HEK293 (cell line): Measurements from ENCODE around the gene NUP107.

Experiments
- KLF7 ChIP-seq: fragments of 450-650 bp; formaldehyde crosslinking; IDR thresholded peaks from 2 replicates; pipeline ENCODE4 v1.5.1; 2016; ENCODE audit warnings: missing biosample characterization, missing genetic modification characterization, borderline replicate concordance
- OSR2 ChIP-seq: fragments of 450-650 bp; formaldehyde crosslinking; IDR thresholded peaks from 2 replicates; pipeline ENCODE4 v1.5.1; 2016; ENCODE audit warnings: missing biosample characterization, missing genetic modification characterization
- REPIN1 ChIP-seq: fragments of 450-650 bp; formaldehyde crosslinking; IDR thresholded peaks from 2 replicates; pipeline ENCODE4 v1.5.1; 2017; ENCODE audit warnings: missing biosample characterization, missing genetic modification characterization, low read depth
- ZBTB20 ChIP-seq: fragments of 450-650 bp; formaldehyde crosslinking; IDR thresholded peaks from 2 replicates; pipeline ENCODE4 v1.5.1; 2016; ENCODE audit warnings: missing biosample characterization, missing genetic modification characterization
- ZFP69B ChIP-seq: fragments of 450-650 bp; formaldehyde crosslinking; IDR thresholded peaks from 2 replicates; pipeline ENCODE4 v1.5.1; 2016; ENCODE audit warnings: missing biosample characterization, missing genetic modification characterization
- ZNF112 ChIP-seq: fragments of 450-650 bp; formaldehyde crosslinking; IDR thresholded peaks from 2 replicates; pipeline ENCODE4 v1.5.0; 2017; ENCODE audit warnings: missing biosample characterization, missing genetic modification characterization
- ZNF133 ChIP-seq: fragments of 450-650 bp; formaldehyde crosslinking; IDR thresholded peaks from 2 replicates; pipeline ENCODE4 v1.5.1; 2016; ENCODE audit warnings: missing biosample characterization, missing genetic modification characterization
- ZNF155 ChIP-seq: fragments of 450-650 bp; formaldehyde crosslinking; IDR thresholded peaks from 2 replicates; pipeline ENCODE4 v1.5.1; 2016; ENCODE audit warnings: missing biosample characterization, missing genetic modification characterization
- ZNF16 ChIP-seq: fragments of 450-650 bp; formaldehyde crosslinking; IDR thresholded peaks from 2 replicates; pipeline ENCODE4 v1.5.1; 2016; ENCODE audit warnings: low read depth, missing biosample characterization, missing genetic modification characterization
- ZNF184 ChIP-seq: fragments of 450-650 bp; IDR thresholded peaks from 2 replicates; pipeline ENCODE4 v1.5.1; 2018; ENCODE audit warnings: missing biosample characterization, mild to moderate bottlenecking, missing genetic modification characterization
- ZNF221 ChIP-seq: fragments of 450-650 bp; formaldehyde crosslinking; IDR thresholded peaks from 2 replicates; pipeline ENCODE4 v1.5.1; 2017; ENCODE audit warnings: missing biosample characterization, missing genetic modification characterization, borderline replicate concordance
- ZNF266 ChIP-seq: fragments of 450-650 bp; formaldehyde crosslinking; IDR thresholded peaks from 2 replicates; pipeline ENCODE4 v1.5.1; 2016; ENCODE audit warnings: missing biosample characterization, missing genetic modification characterization, low read depth
- ZNF274 ChIP-seq, 2 experiments: fragments of 200-500 bp in 1 of 2; fragments of 450-650 bp in 1 of 2; sonication (Bioruptor generic) in 1 of 2; formaldehyde crosslinking in 1 of 2; IDR thresholded peaks; 2 replicates each; pipeline versions ENCODE4 v1.5.1 to v1.6.1; 2014 to 2016; ENCODE audit warnings: borderline replicate concordance in 1 of 2, inconsistent platforms in 1 of 2, low read length in 1 of 2, missing biosample characterization in 1 of 2, missing genetic modification characterization in 1 of 2
- ZNF311 ChIP-seq: fragments of 450-650 bp; formaldehyde crosslinking; IDR thresholded peaks from 2 replicates; pipeline ENCODE4 v1.5.1; 2017; ENCODE audit warnings: missing biosample characterization, missing genetic modification characterization, borderline replicate concordance
- ZNF324 ChIP-seq: fragments of 450-650 bp; formaldehyde crosslinking; IDR thresholded peaks from 2 replicates; pipeline ENCODE4 v1.5.1; 2016; ENCODE audit warnings: missing biosample characterization, missing genetic modification characterization
- ZNF354C ChIP-seq: fragments of 450-650 bp; formaldehyde crosslinking; IDR thresholded peaks from 2 replicates; pipeline ENCODE4 v1.5.1; 2016; ENCODE audit warnings: missing biosample characterization, missing genetic modification characterization, low read depth, borderline replicate concordance
- ZNF391 ChIP-seq: fragments of 450-650 bp; formaldehyde crosslinking; IDR thresholded peaks from 2 replicates; pipeline ENCODE4 v1.5.1; 2016; ENCODE audit warnings: low read depth, missing biosample characterization, missing genetic modification characterization, borderline replicate concordance
- ZNF416 ChIP-seq: fragments of 450-650 bp; formaldehyde crosslinking; IDR thresholded peaks from 2 replicates; pipeline ENCODE4 v1.5.1; 2016; ENCODE audit warnings: missing biosample characterization, missing genetic modification characterization
- ZNF433 ChIP-seq: fragments of 450-650 bp; formaldehyde crosslinking; IDR thresholded peaks from 2 replicates; pipeline ENCODE4 v1.5.1; 2016; ENCODE audit warnings: missing biosample characterization, missing genetic modification characterization, low read depth
- ZNF501 ChIP-seq: fragments of 450-650 bp; formaldehyde crosslinking; IDR thresholded peaks from 2 replicates; pipeline ENCODE4 v1.5.1; 2016; ENCODE audit warnings: missing biosample characterization, missing genetic modification characterization
- ZNF596 ChIP-seq: fragments of 450-650 bp; IDR thresholded peaks from 2 replicates; pipeline ENCODE4 v1.5.0; 2018; ENCODE audit warnings: missing biosample characterization, mild to moderate bottlenecking, missing genetic modification characterization, moderate library complexity
- ZNF623 ChIP-seq: fragments of 450-650 bp; formaldehyde crosslinking; IDR thresholded peaks from 2 replicates; pipeline ENCODE4 v1.5.1; 2016; ENCODE audit warnings: missing biosample characterization, missing genetic modification characterization
- ZNF707 ChIP-seq: fragments of 450-650 bp; formaldehyde crosslinking; IDR thresholded peaks from 2 replicates; pipeline ENCODE4 v1.5.1; 2016; ENCODE audit warnings: missing biosample characterization, missing genetic modification characterization
- ZNF785 ChIP-seq: fragments of 450-650 bp; formaldehyde crosslinking; IDR thresholded peaks from 2 replicates; pipeline ENCODE4 v1.5.1; 2016; ENCODE audit warnings: missing biosample characterization, missing genetic modification characterization
- ZNF791 ChIP-seq: fragments of 450-650 bp; formaldehyde crosslinking; IDR thresholded peaks from 2 replicates; pipeline ENCODE4 v1.5.1; 2016; ENCODE audit warnings: missing biosample characterization, missing genetic modification characterization
- ZNF843 ChIP-seq: fragments of 450-650 bp; formaldehyde crosslinking; IDR thresholded peaks from 2 replicates; pipeline ENCODE4 v1.5.1; 2016; ENCODE audit warnings: missing biosample characterization, missing genetic modification characterization
- ZXDB ChIP-seq: fragments of 450-650 bp; formaldehyde crosslinking; IDR thresholded peaks from 2 replicates; pipeline ENCODE4 v1.5.1; 2016; ENCODE audit warnings: missing biosample characterization, missing genetic modification characterization
- TF ChIP-seq, protein P1 (sequence below): fragments of 450-650 bp; formaldehyde crosslinking; IDR thresholded peaks from 2 replicates; pipeline ENCODE4 v1.5.1; 2016; ENCODE audit warnings: missing biosample characterization, missing genetic modification characterization
- TF ChIP-seq, protein P2 (sequence below): fragments of 450-650 bp; formaldehyde crosslinking; IDR thresholded peaks from 2 replicates; pipeline ENCODE4 v1.5.1; 2016; ENCODE audit warnings: missing biosample characterization, missing genetic modification characterization
- TF ChIP-seq, protein P3 (sequence below): fragments of 450-650 bp; formaldehyde crosslinking; IDR thresholded peaks from 2 replicates; pipeline ENCODE4 v1.5.1; 2016; ENCODE audit warnings: missing biosample characterization, missing genetic modification characterization
- TF ChIP-seq, protein P4 (sequence below): fragments of 450-650 bp; formaldehyde crosslinking; IDR thresholded peaks from 2 replicates; pipeline ENCODE4 v1.5.1; 2016; ENCODE audit warnings: missing biosample characterization, missing genetic modification characterization
- TF ChIP-seq, protein P5 (sequence below): fragments of 450-650 bp; formaldehyde crosslinking; IDR thresholded peaks from 2 replicates; pipeline ENCODE4 v1.5.1; 2017; ENCODE audit warnings: missing biosample characterization, mild to moderate bottlenecking, missing genetic modification characterization, moderate library complexity

NUP107 gene

DNA sequence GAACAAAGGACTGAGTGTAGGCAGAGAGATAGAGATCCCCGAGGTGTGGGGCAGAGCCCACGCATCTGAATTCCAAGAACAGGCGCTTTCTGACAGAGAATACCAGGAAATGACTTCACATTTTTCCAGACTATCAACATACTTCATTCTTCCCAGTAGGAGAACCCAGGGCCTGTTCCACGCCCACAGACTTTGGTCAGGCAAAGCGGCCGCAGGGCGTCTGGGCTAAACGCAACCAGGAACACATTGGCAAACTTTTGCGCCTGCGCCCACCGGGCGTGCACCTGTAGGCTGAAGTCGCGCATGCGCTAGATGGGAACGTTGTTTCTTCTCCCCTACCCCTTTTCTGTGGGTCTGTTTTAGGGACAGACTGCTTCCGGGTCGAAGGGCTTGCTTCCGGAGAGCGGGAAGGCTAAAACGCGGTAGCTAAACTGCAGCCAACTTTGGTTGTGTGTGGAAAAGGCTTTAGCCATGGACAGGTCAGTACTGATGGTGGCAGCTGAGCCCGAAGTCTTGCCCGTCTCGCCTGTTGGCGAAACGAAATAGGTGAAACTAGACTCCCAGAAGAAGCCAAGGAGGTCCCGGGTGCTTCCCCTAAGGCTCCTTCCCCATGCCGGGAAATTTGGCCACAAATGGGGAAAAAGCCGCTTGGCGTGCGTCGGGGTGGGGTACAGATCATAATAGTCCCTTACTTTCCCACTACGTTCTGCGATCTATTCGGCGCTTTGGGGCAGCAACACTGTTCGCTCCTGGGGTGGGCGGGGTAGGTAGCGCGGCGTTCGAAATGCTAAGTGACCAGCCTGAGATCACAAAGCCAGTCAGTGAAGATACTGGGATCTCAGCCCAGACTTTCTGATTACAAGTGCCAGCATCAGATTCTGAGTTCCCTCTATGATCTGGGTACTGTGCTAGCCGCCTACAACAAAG, at the start of gene NUP107 (continued):
- TF ChIP-seq ZNF155 (tag by site-specific recombination) = no peak
- TF ChIP-seq OSR2 (tag by site-specific recombination) = no peak
- TF ChIP-seq ZNF274 (IDR thresholded peaks at IDR 0.05; ENCODE audit: low read length) = no peak
- no peak for TF ChIP-seq ZNF274 (tag by site-specific recombination; IDR thresholded peaks at IDR 0.05; ENCODE audit: borderline replicate concordance)
- TF ChIP-seq ZNF324 (tag by site-specific recombination) = peak; percentile 81
- TF ChIP-seq, protein P1, sequence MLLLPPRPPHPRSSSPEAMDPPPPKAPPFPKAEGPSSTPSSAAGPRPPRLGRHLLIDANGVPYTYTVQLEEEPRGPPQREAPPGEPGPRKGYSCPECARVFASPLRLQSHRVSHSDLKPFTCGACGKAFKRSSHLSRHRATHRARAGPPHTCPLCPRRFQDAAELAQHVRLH = peak; percentile 90; the same call in 1 of the 2 replicates
- TF ChIP-seq ZBTB20 (tag by site-specific recombination) = peak; percentile 87
- no peak for TF ChIP-seq ZNF785 (tag by site-specific recombination)
- no peak for TF ChIP-seq ZNF433 (tag by site-specific recombination)
- no peak for TF ChIP-seq ZNF791 (tag by site-specific recombination)
- TF ChIP-seq, protein P2, sequence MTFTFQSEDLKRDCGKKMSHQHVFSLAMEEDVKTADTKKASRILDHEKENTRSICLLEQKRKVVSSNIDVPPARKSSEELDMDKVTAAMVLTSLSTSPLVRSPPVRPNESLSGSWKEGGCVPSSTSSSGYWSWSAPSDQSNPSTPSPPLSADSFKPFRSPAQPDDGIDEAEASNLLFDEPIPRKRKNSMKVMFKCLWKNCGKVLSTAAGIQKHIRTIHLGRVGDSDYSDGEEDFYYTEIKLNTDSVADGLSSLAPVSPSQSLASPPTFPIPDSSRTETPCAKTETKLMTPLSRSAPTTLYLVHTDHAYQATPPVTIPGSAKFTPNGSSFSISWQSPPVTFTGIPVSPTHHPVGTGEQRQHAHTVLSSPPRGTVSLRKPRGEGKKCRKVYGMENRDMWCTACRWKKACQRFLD (tag by site-specific recombination) = no peak
- no peak for TF ChIP-seq ZNF112 (tag by site-specific recombination)
- TF ChIP-seq REPIN1 (tag by site-specific recombination) = no peak
- TF ChIP-seq, protein P3, sequence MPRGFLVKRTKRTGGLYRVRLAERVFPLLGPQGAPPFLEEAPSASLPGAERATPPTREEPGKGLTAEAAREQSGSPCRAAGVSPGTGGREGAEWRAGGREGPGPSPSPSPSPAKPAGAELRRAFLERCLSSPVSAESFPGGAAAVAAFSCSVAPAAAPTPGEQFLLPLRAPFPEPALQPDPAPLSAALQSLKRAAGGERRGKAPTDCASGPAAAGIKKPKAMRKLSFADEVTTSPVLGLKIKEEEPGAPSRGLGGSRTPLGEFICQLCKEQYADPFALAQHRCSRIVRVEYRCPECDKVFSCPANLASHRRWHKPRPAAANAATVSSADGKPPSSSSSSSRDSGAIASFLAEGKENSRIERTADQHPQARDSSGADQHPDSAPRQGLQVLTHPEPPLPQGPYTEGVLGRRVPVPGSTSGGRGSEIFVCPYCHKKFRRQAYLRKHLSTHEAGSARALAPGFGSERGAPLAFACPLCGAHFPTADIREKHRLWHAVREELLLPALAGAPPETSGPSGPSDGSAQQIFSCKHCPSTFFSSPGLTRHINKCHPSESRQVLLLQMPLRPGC (tag by site-specific recombination) = peak; percentile 75
- peak; percentile 88 for TF ChIP-seq ZXDB (tag by site-specific recombination)
- TF ChIP-seq ZNF16 = no peak
- TF ChIP-seq ZNF311 = no peak
- no peak for TF ChIP-seq ZNF266 (tag by site-specific recombination)
- no peak for TF ChIP-seq ZNF623 (tag by site-specific recombination)
- no peak for TF ChIP-seq ZNF416
- no peak for TF ChIP-seq ZNF707
- peak; percentile 90 for TF ChIP-seq ZNF501 (tag by site-specific recombination)
- no peak for TF ChIP-seq ZNF184 (tag by site-specific recombination)
- no peak for TF ChIP-seq ZNF354C (tag by site-specific recombination)
- no peak for TF ChIP-seq ZNF133 (tag by site-specific recombination)
- TF ChIP-seq ZNF221 (tag by site-specific recombination) = no peak
- TF ChIP-seq KLF7 = 0 out of 2 replicates have a peak, but pooled peaks have one; percentile 20
- TF ChIP-seq, protein P4, sequence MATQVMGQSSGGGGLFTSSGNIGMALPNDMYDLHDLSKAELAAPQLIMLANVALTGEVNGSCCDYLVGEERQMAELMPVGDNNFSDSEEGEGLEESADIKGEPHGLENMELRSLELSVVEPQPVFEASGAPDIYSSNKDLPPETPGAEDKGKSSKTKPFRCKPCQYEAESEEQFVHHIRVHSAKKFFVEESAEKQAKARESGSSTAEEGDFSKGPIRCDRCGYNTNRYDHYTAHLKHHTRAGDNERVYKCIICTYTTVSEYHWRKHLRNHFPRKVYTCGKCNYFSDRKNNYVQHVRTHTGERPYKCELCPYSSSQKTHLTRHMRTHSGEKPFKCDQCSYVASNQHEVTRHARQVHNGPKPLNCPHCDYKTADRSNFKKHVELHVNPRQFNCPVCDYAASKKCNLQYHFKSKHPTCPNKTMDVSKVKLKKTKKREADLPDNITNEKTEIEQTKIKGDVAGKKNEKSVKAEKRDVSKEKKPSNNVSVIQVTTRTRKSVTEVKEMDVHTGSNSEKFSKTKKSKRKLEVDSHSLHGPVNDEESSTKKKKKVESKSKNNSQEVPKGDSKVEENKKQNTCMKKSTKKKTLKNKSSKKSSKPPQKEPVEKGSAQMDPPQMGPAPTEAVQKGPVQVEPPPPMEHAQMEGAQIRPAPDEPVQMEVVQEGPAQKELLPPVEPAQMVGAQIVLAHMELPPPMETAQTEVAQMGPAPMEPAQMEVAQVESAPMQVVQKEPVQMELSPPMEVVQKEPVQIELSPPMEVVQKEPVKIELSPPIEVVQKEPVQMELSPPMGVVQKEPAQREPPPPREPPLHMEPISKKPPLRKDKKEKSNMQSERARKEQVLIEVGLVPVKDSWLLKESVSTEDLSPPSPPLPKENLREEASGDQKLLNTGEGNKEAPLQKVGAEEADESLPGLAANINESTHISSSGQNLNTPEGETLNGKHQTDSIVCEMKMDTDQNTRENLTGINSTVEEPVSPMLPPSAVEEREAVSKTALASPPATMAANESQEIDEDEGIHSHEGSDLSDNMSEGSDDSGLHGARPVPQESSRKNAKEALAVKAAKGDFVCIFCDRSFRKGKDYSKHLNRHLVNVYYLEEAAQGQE = peak; percentile 47; the same call in 1 of the 2 replicates
- TF ChIP-seq ZFP69B (tag by site-specific recombination) = peak; percentile 39
- no peak; the same call in 1 of the 2 replicates for TF ChIP-seq ZNF843 (tag by site-specific recombination)
- peak; percentile 84 for TF ChIP-seq ZNF391
- TF ChIP-seq, protein P5, sequence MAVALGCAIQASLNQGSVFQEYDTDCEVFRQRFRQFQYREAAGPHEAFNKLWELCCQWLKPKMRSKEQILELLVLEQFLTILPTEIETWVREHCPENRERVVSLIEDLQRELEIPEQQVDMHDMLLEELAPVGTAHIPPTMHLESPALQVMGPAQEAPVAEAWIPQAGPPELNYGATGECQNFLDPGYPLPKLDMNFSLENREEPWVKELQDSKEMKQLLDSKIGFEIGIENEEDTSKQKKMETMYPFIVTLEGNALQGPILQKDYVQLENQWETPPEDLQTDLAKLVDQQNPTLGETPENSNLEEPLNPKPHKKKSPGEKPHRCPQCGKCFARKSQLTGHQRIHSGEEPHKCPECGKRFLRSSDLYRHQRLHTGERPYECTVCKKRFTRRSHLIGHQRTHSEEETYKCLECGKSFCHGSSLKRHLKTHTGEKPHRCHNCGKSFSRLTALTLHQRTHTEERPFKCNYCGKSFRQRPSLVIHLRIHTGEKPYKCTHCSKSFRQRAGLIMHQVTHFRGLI (tag by site-specific recombination) = peak; percentile 12; the same call in 1 of the 2 replicates
- no peak for TF ChIP-seq ZNF596
